MM.1S (cell line): ENCODE results near the gene ZFP36L1.

ENCODE experiments used
- DNase-seq: peaks from one replicate; pipeline ENCODE4 v3.0.0-alpha.2; 2015
- H2AFZ ChIP-seq: fragments of 300-600 bp; sonication (generic); 2 replicates; pipeline ENCODE4 v1.6.0; 2016; ENCODE audit warnings: antibody characterized with exemption, low read length
- H3F3A ChIP-seq: fragments of 300-600 bp; sonication (generic); 2 replicates; pipeline ENCODE4 v1.6.1; 2016; ENCODE audit warnings: mild to moderate bottlenecking, antibody characterized with exemption, low read length, moderate library complexity, mixed read lengths; ENCODE audit not compliant: insufficient read depth
- H3K27ac ChIP-seq: fragments of 300-600 bp; sonication (generic); 2 replicates; pipeline ENCODE4 v1.5.1; 2016; ENCODE audit warnings: mild to moderate bottlenecking, low read length
- H3K27me3 ChIP-seq: fragments of 300-600 bp; sonication (generic); replicated peaks from 2 replicates; pipeline ENCODE4 v1.6.0; 2016; ENCODE audit warnings: low read length; ENCODE audit not compliant: insufficient read depth
- H3K36me3 ChIP-seq: fragments of 300-600 bp; sonication (generic); replicated peaks from 2 replicates; pipeline ENCODE4 v1.6.1; 2016; ENCODE audit warnings: mild to moderate bottlenecking, low read length, mixed read lengths; ENCODE audit not compliant: insufficient read depth
- H3K4me1 ChIP-seq: fragments of 300-600 bp; sonication (generic); 2 replicates; pipeline ENCODE4 v1.6.1; 2016; ENCODE audit warnings: low read length, mixed read lengths
- H3K4me2 ChIP-seq: fragments of 300-600 bp; sonication (generic); 2 replicates; pipeline ENCODE4 v1.6.0; 2016; ENCODE audit warnings: low read depth, low read length
- H3K4me3 ChIP-seq: fragments of 300-600 bp; sonication (generic); 2 replicates; pipeline ENCODE4 v1.5.1; 2016; ENCODE audit warnings: low read length, mixed read lengths
- H3K79me2 ChIP-seq: fragments of 300-600 bp; sonication (generic); 2 replicates; pipeline ENCODE4 v1.6.1; 2016; ENCODE audit warnings: mixed run types, low read length, mixed read lengths
- H3K9ac ChIP-seq: fragments of 300-600 bp; sonication (generic); 2 replicates; pipeline ENCODE4 v1.6.1; 2016; ENCODE audit warnings: low read length, mixed read lengths
- H3K9me2 ChIP-seq: fragments of 300-600 bp; sonication (generic); replicated peaks from 2 replicates; pipeline ENCODE4 v1.6.1; 2016; ENCODE audit warnings: mild to moderate bottlenecking, low read length, mixed read lengths; ENCODE audit not compliant: insufficient read depth
- H3K9me3 ChIP-seq: fragments of 300-600 bp; sonication (generic); replicated peaks from 2 replicates; pipeline ENCODE4 v1.6.1; 2016; ENCODE audit warnings: mild to moderate bottlenecking, low read length, mixed read lengths; ENCODE audit not compliant: insufficient read depth
- H4K20me1 ChIP-seq: fragments of 300-600 bp; sonication (generic); 2 replicates; pipeline ENCODE4 v1.6.1; 2016; ENCODE audit warnings: mild to moderate bottlenecking, low read length, moderate library complexity, mixed read lengths; ENCODE audit not compliant: insufficient read depth
- EZH2 ChIP-seq: fragments of 300-600 bp; sonication (generic); optimal IDR thresholded peaks from 2 replicates; pipeline ENCODE3; 2017; ENCODE audit warnings: low read depth, mild to moderate bottlenecking, antibody characterized with exemption, low read length, mixed read lengths
- EZH2phosphoT487 ChIP-seq: fragments of 300-600 bp; sonication (generic); IDR thresholded peaks from 2 replicates; pipeline ENCODE4 v1.6.1; 2018; ENCODE audit warnings: antibody characterized with exemption, low read length
- TF ChIP-seq, protein P1 (sequence below): fragments of 300-600 bp; sonication (generic); IDR thresholded peaks from 2 replicates; pipeline ENCODE4 v1.5.1; 2016; ENCODE audit warnings: antibody characterized with exemption, low read length, mixed read lengths

The ZFP36L1 gene

DNA sequence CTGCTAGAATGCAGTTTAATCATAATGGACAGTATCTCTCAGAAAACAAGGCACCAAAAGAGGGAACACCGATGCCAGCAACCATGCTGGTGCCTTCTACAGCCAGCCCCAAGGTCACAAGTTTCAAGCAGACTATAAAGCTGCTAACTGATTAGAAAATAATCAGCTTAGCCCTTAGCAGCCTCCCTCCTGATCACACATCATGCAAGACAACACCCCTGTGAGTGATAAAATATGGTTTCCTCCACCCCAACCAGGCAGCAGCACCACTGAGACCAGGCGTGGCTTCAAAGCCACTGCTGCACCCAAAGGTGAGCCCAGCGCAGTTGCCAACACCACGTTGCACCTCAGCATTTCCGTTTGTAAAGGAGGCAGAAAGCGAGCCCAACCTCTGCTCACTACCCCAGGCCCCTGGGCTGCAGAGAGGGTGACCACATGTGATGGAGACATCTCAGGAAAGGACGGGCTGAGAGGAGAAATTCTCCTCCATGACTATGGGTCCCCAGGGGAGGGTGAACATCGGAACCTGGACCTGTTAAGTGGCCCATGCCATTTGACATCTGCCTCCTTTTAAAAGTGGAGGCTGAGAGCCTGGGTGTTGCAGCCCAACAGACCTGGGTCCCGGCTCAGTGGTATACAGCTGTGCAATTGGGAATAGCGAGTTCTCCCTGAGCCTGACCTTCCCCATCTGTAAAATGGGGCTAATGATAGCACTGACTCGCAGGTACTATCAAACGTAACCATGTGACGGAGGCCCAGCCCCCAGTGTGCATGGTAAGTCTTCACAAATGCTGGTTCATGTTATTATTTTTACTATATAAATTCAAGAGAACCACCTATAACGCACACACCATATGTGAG is 11.5 kb downstream of the ZFP36L1 start:
- Histone ChIP-seq H3K27ac (no peak overlapping the region), H4K20me1 (no peaks in the 10 kb centered on the region)

DNA sequence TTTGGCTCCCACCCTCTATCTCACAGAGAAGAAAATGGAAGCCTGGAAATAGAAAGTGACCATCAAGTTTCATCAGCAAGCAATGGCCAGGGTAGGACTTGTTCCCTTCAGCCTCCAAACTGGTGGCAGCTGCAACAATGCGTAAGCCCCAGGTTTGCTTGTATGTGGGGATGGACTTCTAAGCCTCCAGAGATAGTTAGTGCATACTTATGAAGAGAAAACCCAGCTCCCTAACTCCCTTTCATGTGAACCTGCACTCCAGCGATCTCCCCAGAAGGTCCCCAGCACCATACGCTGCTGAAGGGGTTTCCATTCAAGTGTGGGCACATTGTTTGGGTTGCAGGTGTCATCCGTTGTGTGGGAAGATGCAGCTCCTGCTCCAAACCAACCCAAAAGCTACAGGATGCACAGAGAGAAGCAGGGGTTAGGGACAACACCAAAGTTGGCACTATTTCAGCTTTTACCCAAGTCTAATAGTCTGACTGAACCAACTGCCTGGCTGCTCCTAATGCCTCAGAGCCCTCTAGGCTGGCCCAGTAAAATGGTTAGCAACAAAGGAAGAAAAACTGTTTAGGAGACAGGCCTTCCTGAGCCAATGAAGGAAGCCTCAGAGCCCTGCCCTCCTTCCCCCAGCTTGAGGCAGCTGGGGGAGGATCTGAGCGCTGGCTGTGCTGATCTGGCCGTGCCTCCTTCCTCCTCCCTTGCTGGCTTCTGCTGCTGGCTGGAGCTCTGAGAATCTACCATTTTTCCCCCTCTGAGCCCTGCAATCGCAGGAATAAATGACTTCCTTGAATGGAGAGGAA is 12.3 kb downstream of the ZFP36L1 start:
- Histone ChIP-seq H3K27ac (no peak overlapping the region), H3K9me3 (no peaks in the 10 kb centered on the region), H3K9ac (no peak overlapping the region), H3K4me2 (no peak overlapping the region), H2AFZ (no peak overlapping the region), H3F3A (no peaks in the 10 kb centered on the region), H3K79me2 (no peaks in the 10 kb centered on the region), H3K36me3 (no peaks in the 10 kb centered on the region), H3K4me3 (no peak overlapping the region), H3K27me3 (no peaks in the 10 kb centered on the region), H4K20me1 (no peaks in the 10 kb centered on the region), H3K9me2 (no peaks in the 10 kb centered on the region), H3K4me1 (no peaks in the 10 kb centered on the region)
- DNase-seq, result no peak
- TF ChIP-seq EZH2phosphoT487 (no peak), EZH2 (no peak)
- TF ChIP-seq, protein P1, sequence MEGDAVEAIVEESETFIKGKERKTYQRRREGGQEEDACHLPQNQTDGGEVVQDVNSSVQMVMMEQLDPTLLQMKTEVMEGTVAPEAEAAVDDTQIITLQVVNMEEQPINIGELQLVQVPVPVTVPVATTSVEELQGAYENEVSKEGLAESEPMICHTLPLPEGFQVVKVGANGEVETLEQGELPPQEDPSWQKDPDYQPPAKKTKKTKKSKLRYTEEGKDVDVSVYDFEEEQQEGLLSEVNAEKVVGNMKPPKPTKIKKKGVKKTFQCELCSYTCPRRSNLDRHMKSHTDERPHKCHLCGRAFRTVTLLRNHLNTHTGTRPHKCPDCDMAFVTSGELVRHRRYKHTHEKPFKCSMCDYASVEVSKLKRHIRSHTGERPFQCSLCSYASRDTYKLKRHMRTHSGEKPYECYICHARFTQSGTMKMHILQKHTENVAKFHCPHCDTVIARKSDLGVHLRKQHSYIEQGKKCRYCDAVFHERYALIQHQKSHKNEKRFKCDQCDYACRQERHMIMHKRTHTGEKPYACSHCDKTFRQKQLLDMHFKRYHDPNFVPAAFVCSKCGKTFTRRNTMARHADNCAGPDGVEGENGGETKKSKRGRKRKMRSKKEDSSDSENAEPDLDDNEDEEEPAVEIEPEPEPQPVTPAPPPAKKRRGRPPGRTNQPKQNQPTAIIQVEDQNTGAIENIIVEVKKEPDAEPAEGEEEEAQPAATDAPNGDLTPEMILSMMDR, result no peak

More for the DNA sequence above, 11.5 kb downstream of the ZFP36L1 start:
- TF ChIP-seq EZH2phosphoT487 (no peak), EZH2 (no peak)
- TF ChIP-seq, protein P1, result no peak
- H3K9me3 ChIP-seq, result no peaks in the 10 kb centered on the region
- H3K27me3 ChIP-seq, result no peaks in the 10 kb centered on the region
- H3K4me3 ChIP-seq, result no peak overlapping the region
- H3K9ac ChIP-seq, result no peak overlapping the region
- H3K79me2 ChIP-seq, result no peaks in the 10 kb centered on the region
- no peak overlapping the region for H2AFZ ChIP-seq
- no peaks in the 10 kb centered on the region for H3K9me2 ChIP-seq
- no peaks in the 10 kb centered on the region for H3F3A ChIP-seq
- no peaks in the 10 kb centered on the region for H3K4me1 ChIP-seq
- no peak overlapping the region for H3K4me2 ChIP-seq
- no peak for DNase-seq
- no peaks in the 10 kb centered on the region for H3K36me3 ChIP-seq

- no peaks in the 10 kb centered on the region for H3K4me1 ChIP-seq
- H3K27me3 ChIP-seq, result no peaks in the 10 kb centered on the region
- no peak for DNase-seq
- H3K27ac ChIP-seq, result no peak overlapping the region
- H3K36me3 ChIP-seq, result no peaks in the 10 kb centered on the region
- H3K9me2 ChIP-seq, result no peaks in the 10 kb centered on the region
- no peaks in the 10 kb centered on the region for H3K79me2 ChIP-seq
- no peaks in the 10 kb centered on the region for H3F3A ChIP-seq
- no peak overlapping the region for H3K9ac ChIP-seq
- no peaks in the 10 kb centered on the region for H4K20me1 ChIP-seq
- H3K4me3 ChIP-seq, result no peak overlapping the region
- H3K4me2 ChIP-seq, result no peak overlapping the region
- H3K9me3 ChIP-seq, result no peaks in the 10 kb centered on the region
- TF ChIP-seq, protein P1, result no peak
- TF ChIP-seq EZH2 (no peak), EZH2phosphoT487 (no peak)
- no peak overlapping the region for H2AFZ ChIP-seq
Measured at GRCh38 chr14:68779761-68780323, 13.0 kb downstream of the ZFP36L1 start.
